ENCODE data around the gene POU6F2.

Gene POU6F2

GRCh38 chr7:39336442-39336841, 358.7 kb downstream of the POU6F2 start:
- no peak overlapping the region for H3K4me3 ChIP-seq
- H3K4me1 ChIP-seq = peaks cover 0 to 8% (median 0%) of the 10 kb centered on the region in 4 donors
- H3K9me3 ChIP-seq = no peaks in the 10 kb centered on the region
- H3K27me3 ChIP-seq = no peaks in the 10 kb centered on the region
- TF ChIP-seq, protein P1, sequence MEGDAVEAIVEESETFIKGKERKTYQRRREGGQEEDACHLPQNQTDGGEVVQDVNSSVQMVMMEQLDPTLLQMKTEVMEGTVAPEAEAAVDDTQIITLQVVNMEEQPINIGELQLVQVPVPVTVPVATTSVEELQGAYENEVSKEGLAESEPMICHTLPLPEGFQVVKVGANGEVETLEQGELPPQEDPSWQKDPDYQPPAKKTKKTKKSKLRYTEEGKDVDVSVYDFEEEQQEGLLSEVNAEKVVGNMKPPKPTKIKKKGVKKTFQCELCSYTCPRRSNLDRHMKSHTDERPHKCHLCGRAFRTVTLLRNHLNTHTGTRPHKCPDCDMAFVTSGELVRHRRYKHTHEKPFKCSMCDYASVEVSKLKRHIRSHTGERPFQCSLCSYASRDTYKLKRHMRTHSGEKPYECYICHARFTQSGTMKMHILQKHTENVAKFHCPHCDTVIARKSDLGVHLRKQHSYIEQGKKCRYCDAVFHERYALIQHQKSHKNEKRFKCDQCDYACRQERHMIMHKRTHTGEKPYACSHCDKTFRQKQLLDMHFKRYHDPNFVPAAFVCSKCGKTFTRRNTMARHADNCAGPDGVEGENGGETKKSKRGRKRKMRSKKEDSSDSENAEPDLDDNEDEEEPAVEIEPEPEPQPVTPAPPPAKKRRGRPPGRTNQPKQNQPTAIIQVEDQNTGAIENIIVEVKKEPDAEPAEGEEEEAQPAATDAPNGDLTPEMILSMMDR (IDR thresholded peaks at IDR 0.05) = no peak
- no peaks in the 10 kb centered on the region for H3K36me3 ChIP-seq
- no peak for DNase-seq
- H3K27ac ChIP-seq = no peak overlapping the region
- intact Hi-C loops (cut with DNase I; ENCODE audit: low total_unique reads) = no loop called here

DNA sequence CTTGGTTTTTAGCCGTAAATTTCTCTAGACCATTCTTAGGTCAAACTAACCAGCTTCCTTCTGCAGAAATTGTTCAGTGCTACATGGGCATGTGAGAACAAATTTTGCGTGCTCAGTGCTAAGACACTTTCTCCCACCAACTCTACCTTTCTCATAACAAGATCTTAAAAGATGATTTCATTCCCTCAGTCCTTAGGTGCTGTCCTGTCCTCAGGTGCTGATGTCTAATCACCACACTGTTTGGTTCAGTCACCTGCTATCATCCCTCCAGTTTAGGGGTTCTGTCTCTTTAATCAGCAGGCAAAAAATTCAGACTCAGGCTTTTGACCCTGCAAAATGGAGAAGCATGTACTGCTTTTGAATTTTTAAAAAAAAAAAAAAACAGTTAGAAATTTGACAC, 361.0 kb downstream of the POU6F2 start:
- Histone ChIP-seq H3K36me3 (no peaks in the 10 kb centered on the region), H3K27me3 (no peaks in the 10 kb centered on the region), H3K9me3 (no peaks in the 10 kb centered on the region), H3K4me3 (no peak overlapping the region), H3K4me1 (peaks cover 0 to 17% (median 0%) of the 10 kb centered on the region in 4 donors), H3K27ac (no peak overlapping the region)
- TF ChIP-seq, protein P1 (IDR thresholded peaks at IDR 0.05) = no peak
- intact Hi-C loops (cut with DNase I; ENCODE audit: low total_unique reads) = no loop called here
- no peak for DNase-seq

- no peaks in the 10 kb centered on the region for H3K27me3 ChIP-seq
- DNase-seq = no peak
- intact Hi-C loops (cut with DNase I; ENCODE audit: low total_unique reads) = no loop called here
- H3K4me1 ChIP-seq = peaks cover 0 to 17% (median 0%) of the 10 kb centered on the region in 4 donors
- TF ChIP-seq, protein P1 (IDR thresholded peaks at IDR 0.05) = no peak
- H3K4me3 ChIP-seq = no peak overlapping the region
- no peak overlapping the region for H3K27ac ChIP-seq
- no peaks in the 10 kb centered on the region for H3K36me3 ChIP-seq
- H3K9me3 ChIP-seq = no peaks in the 10 kb centered on the region
Observed at GRCh38 chr7:39339591-39339990, 361.9 kb downstream of the POU6F2 start.

DNA sequence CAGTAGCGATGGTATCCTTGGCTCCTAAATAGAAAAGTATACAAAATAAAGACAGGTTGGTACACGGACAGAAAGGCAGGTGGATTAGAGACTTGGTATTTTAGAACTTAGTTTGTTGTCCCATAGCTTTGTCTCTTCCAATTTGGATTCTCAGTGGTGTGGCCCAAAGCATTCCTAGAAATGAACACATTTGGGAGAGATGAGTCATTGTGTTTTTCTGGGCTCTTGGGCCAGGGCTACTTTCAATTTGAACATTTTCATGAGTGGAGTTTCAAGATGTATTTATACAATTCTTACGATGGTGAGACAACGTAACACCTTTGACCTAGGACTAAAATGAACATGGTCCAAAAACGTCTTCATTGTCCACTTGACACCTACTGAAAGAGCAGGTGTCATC, 363.4 kb downstream of the POU6F2 start:
- intact Hi-C loops (cut with DNase I; ENCODE audit: low total_unique reads) = no loop called here
- no peak for DNase-seq
- Histone ChIP-seq H3K4me3 (peak overlapping the region; percentile 16 to 20), H3K27ac (peak overlapping the region; percentile 17 to 22), H3K4me1 (peaks cover 0 to 17% (median 0%) of the 10 kb centered on the region in 4 donors), H3K27me3 (no peaks in the 10 kb centered on the region), H3K36me3 (no peaks in the 10 kb centered on the region), H3K9me3 (no peaks in the 10 kb centered on the region)
- TF ChIP-seq, protein P1 (IDR thresholded peaks at IDR 0.05) = no peak

- TF ChIP-seq, protein P1 (IDR thresholded peaks at IDR 0.05) = no peak
- H3K4me3 ChIP-seq = no peak overlapping the region
- intact Hi-C loops (cut with DNase I; ENCODE audit: low total_unique reads) = no loop called here
- no peaks in the 10 kb centered on the region for H3K27me3 ChIP-seq
- H3K4me1 ChIP-seq = peaks cover 0 to 17% (median 0%) of the 10 kb centered on the region in 4 donors
- H3K9me3 ChIP-seq = no peaks in the 10 kb centered on the region
- H3K27ac ChIP-seq = no peak overlapping the region
- DNase-seq = no peak
- no peaks in the 10 kb centered on the region for H3K36me3 ChIP-seq
Observed at GRCh38 chr7:39342763-39343162, 365.1 kb downstream of the POU6F2 start.
